ENCODE measurements around the gene MRPL41. TPM values are rescaled to one million over a fixed set of nuclear protein-coding genes. Genes with fewer than 3 reads are reported as not detected.

MRPL41 gene
- total and polyA plus RNA-seq, 2 of the 13 experiments (the other 11 are each of a cell fraction or from before 2014, with no cell fraction given): 20.9 to 54.0 TPM

- TF ChIP-seq LRRFIP1 (CRISPR knock-in tag; conservative IDR thresholded peaks at IDR 0.05): no peak
- no peak for TF ChIP-seq ZBED4 (CRISPR knock-in tag; IDR thresholded peaks at IDR 0.05; ENCODE audit: borderline replicate concordance)
- no peak for TF ChIP-seq RELA (CRISPR knock-in tag; IDR thresholded peaks at IDR 0.05)
- no peak for TF ChIP-seq ZNF484 (CRISPR knock-in tag; IDR thresholded peaks at IDR 0.05; ENCODE audit: borderline replicate concordance, low read depth)
- TF ChIP-seq, protein P1, sequence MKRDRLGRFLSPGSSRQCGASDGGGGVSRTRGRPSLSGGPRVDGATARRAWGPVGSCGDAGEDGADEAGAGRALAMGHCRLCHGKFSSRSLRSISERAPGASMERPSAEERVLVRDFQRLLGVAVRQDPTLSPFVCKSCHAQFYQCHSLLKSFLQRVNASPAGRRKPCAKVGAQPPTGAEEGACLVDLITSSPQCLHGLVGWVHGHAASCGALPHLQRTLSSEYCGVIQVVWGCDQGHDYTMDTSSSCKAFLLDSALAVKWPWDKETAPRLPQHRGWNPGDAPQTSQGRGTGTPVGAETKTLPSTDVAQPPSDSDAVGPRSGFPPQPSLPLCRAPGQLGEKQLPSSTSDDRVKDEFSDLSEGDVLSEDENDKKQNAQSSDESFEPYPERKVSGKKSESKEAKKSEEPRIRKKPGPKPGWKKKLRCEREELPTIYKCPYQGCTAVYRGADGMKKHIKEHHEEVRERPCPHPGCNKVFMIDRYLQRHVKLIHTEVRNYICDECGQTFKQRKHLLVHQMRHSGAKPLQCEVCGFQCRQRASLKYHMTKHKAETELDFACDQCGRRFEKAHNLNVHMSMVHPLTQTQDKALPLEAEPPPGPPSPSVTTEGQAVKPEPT (CRISPR knock-in tag; IDR thresholded peaks at IDR 0.05; ENCODE audit: low read depth): no peak
- no peak for TF ChIP-seq AGO1 (IDR thresholded peaks at IDR 0.05; ENCODE audit: low read depth, low read length, poor library complexity, severe bottlenecking)
- no peak for TF ChIP-seq ZNF503 (CRISPR knock-in tag; IDR thresholded peaks at IDR 0.05)
- no peak for TF ChIP-seq STAG1 (CRISPR knock-in tag; IDR thresholded peaks at IDR 0.05)
- TF ChIP-seq, protein P2, sequence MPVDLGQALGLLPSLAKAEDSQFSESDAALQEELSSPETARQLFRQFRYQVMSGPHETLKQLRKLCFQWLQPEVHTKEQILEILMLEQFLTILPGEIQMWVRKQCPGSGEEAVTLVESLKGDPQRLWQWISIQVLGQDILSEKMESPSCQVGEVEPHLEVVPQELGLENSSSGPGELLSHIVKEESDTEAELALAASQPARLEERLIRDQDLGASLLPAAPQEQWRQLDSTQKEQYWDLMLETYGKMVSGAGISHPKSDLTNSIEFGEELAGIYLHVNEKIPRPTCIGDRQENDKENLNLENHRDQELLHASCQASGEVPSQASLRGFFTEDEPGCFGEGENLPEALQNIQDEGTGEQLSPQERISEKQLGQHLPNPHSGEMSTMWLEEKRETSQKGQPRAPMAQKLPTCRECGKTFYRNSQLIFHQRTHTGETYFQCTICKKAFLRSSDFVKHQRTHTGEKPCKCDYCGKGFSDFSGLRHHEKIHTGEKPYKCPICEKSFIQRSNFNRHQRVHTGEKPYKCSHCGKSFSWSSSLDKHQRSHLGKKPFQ (CRISPR knock-in tag; IDR thresholded peaks at IDR 0.05; ENCODE audit: insufficient replicate concordance): no peak
- TF ChIP-seq, protein P3, sequence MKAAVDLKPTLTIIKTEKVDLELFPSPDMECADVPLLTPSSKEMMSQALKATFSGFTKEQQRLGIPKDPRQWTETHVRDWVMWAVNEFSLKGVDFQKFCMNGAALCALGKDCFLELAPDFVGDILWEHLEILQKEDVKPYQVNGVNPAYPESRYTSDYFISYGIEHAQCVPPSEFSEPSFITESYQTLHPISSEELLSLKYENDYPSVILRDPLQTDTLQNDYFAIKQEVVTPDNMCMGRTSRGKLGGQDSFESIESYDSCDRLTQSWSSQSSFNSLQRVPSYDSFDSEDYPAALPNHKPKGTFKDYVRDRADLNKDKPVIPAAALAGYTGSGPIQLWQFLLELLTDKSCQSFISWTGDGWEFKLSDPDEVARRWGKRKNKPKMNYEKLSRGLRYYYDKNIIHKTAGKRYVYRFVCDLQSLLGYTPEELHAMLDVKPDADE (CRISPR knock-in tag; IDR thresholded peaks at IDR 0.05): no peak
- peak; percentile 80 for TF ChIP-seq ZNF547 (CRISPR knock-in tag; IDR thresholded peaks at IDR 0.05)
- no peak for TF ChIP-seq KMT2B (CRISPR knock-in tag; IDR thresholded peaks at IDR 0.05)
- peak; percentile 69; the same call in 1 of the 2 replicates for TF ChIP-seq KDM5B (CRISPR knock-in tag; IDR thresholded peaks at IDR 0.05; ENCODE audit: borderline replicate concordance)
Measured at GRCh38 chr9:137590469-137591383, 39.0 kb downstream of the MRPL41 start, which contains the start of gene ZMYND19 (continued).

Measured in HepG2 (cell line).